Endometrial microvascular endothelial cells (primary cell): ENCODE results near the gene HSPG2. TPM values are rescaled to one million over a fixed set of nuclear protein-coding genes. Genes with fewer than 3 reads are reported as not detected.

ENCODE experiments used
- in situ Hi-C: cut with HindIII; loops from 2 replicates; pipeline ENCODE4 v1.10.0; 2017; ENCODE audit warnings: low sequenced_read_pairs, low pct_unique_long_range_greater_than_20kb; ENCODE audit errors: inconsistent ontology term
- total RNA-seq: library from RNA; depleted of rRNA; stranded (reverse); fragments of >200 nt; gene quantifications from one replicate; pipeline ENCODE4 v1.2.3, GENCODE V29; 2015; ENCODE audit errors: inconsistent ontology term

The HSPG2 gene
- total RNA-seq, 1 donor from 2014 or later = 464 TPM

- in situ Hi-C loops = no loop called here
Observed at GRCh38 chr1:21904704-21905520, 32.2 kb downstream of the HSPG2 start.

GRCh38 chr1:21904454-21904703 is 32.7 kb downstream of the HSPG2 start:
- in situ Hi-C loops = no loop called here

GRCh38 chr1:21903638-21904453 is 33.3 kb downstream of the HSPG2 start:
- in situ Hi-C loops = no loop called here

GRCh38 chr1:21902026-21903012 is 34.8 kb downstream of the HSPG2 start:
- in situ Hi-C loops = no loop called here

GRCh38 chr1:21901473-21901847 is 35.6 kb downstream of the HSPG2 start:
- in situ Hi-C loops = no loop called here

- in situ Hi-C loops = no loop called here
Observed at GRCh38 chr1:21900766-21901472, 36.2 kb downstream of the HSPG2 start.

- in situ Hi-C loops = no loop called here
Observed at GRCh38 chr1:21899987-21900386, 37.1 kb downstream of the HSPG2 start.

- in situ Hi-C loops = no loop called here
Observed at GRCh38 chr1:21899267-21899810, 37.8 kb downstream of the HSPG2 start.

- in situ Hi-C loops = no loop called here
Observed at GRCh38 chr1:21898326-21899200, 38.5 kb downstream of the HSPG2 start.

GRCh38 chr1:21897844-21898243 is 39.3 kb downstream of the HSPG2 start:
- in situ Hi-C loops = no loop called here

- in situ Hi-C loops = no loop called here
Observed at GRCh38 chr1:21896652-21897532, 40.2 kb downstream of the HSPG2 start.

- in situ Hi-C loops = no loop called here
Observed at GRCh38 chr1:21896026-21896425, 41.1 kb downstream of the HSPG2 start.

GRCh38 chr1:21894034-21894881 is 42.9 kb downstream of the HSPG2 start:
- in situ Hi-C loops = no loop called here

GRCh38 chr1:21893046-21893805 is 43.9 kb downstream of the HSPG2 start:
- in situ Hi-C loops = no loop called here
